ENCODE data around the gene TMCO4.

DNA sequence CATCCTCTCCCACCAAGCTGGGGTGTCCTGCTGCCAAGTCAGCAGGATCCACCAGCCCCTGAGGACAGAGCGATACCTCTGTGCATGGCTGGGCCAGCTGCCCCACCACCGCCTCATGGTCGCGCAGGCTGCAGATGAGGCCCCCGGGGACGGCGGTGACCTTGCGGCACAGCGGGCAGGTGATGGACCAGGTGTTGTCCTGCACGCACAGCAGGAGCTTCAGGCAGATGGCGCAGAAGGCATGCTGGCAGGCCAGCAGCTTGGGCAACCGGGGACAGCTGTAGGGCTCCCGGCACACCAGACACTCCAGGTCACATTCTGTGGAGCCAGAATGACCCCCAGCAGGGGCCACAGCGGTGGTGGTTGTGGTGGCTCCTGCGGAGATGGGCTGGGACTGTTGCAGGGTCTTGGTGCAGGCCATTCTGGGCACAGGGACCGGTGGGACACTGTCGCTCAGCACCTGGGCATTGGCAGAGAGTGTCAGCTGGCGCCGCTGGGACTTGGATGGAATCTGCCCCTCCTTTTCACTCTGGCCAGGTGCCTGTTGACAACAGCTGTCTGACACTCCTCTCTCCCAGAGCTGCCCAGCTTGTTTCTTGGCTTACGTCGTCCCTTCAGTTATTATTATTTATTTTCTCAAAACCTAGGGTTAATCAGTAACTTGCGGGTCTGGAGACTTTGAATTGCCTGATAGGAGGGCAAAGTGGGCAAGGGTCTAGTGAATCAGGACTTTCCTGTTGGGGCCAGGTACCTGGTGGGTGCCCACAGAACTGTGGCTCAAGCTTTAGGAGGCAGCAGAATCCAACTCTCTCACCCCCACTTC, 15.2 kb upstream of the TMCO4 start, which contains the start of gene RNF186:
- TF ChIP-seq CTCF (IDR thresholded peaks at IDR 0.05; ENCODE audit: insufficient read depth, low read depth, low read length) (no peak), EZH2 (IDR thresholded peaks at IDR 0.05; ENCODE audit: insufficient read depth, low read length) (no peak)
